ENCODE data around the gene CAPNS2.
A peak's percentile ranks its signal among the peaks of the same experiment; 100 is the strongest.

CAPNS2 gene

GRCh38 chr16:55566432-55567175, at the start of gene CAPNS2:
Gene CAPNS2 (plus strand): TSS chr16:55566684. CDS start chr16:55566757, 73 bp downstream.
- DNase-seq (ENCODE audit: low read depth), result no peak
- Histone ChIP-seq H3K4me3 (ENCODE audit: low read length) (no peak within 1 kb of the TSS), H3K4me1 (ENCODE audit: control insufficient read depth, insufficient read depth, low read length) (peaks cover 32% of the 10 kb centered on the region), H3K36me3 (ENCODE audit: control insufficient read depth, insufficient read depth, low read length, severe bottlenecking) (no peaks in the 10 kb centered on the region), H3K9me3 (ENCODE audit: control insufficient read depth, low read length) (no peaks in the 10 kb centered on the region), H3K9ac (ENCODE audit: low read length) (no peak within 1 kb of the TSS), H3K27me3 (replicated peaks; ENCODE audit: control insufficient read depth, insufficient read depth, low read length) (no peaks in the 10 kb centered on the region)

GRCh38 chr16:55521792-55522191, 44.7 kb upstream of the CAPNS2 start:
- H3K4me3 ChIP-seq (ENCODE audit: low read length), result no peak overlapping the region
- DNase-seq (ENCODE audit: low read depth), result no peak
- H3K9ac ChIP-seq (ENCODE audit: low read length), result no peak overlapping the region
- peaks cover 10% of the 10 kb centered on the region for H3K9me3 ChIP-seq (ENCODE audit: control insufficient read depth, low read length)
- H3K27me3 ChIP-seq (replicated peaks; ENCODE audit: control insufficient read depth, insufficient read depth, low read length), result no peaks in the 10 kb centered on the region
- no peaks in the 10 kb centered on the region for H3K4me1 ChIP-seq (ENCODE audit: control insufficient read depth, insufficient read depth, low read length)
- no peaks in the 10 kb centered on the region for H3K36me3 ChIP-seq (ENCODE audit: control insufficient read depth, insufficient read depth, low read length, severe bottlenecking)

- Histone ChIP-seq H3K4me3 (ENCODE audit: low read length) (no peak overlapping the region), H3K4me1 (ENCODE audit: control insufficient read depth, insufficient read depth, low read length) (peaks cover 8% of the 10 kb centered on the region), H3K9ac (ENCODE audit: low read length) (no peak overlapping the region), H3K27me3 (replicated peaks; ENCODE audit: control insufficient read depth, insufficient read depth, low read length) (no peaks in the 10 kb centered on the region), H3K36me3 (ENCODE audit: control insufficient read depth, insufficient read depth, low read length, severe bottlenecking) (no peaks in the 10 kb centered on the region), H3K9me3 (ENCODE audit: control insufficient read depth, low read length) (peaks cover 10% of the 10 kb centered on the region)
- peak; percentile 27 for DNase-seq (ENCODE audit: low read depth)
Measured at GRCh38 chr16:55526441-55526840, 40.0 kb upstream of the CAPNS2 start.

- peaks cover 8% of the 10 kb centered on the region for H3K4me1 ChIP-seq (ENCODE audit: control insufficient read depth, insufficient read depth, low read length)
- H3K9me3 ChIP-seq (ENCODE audit: control insufficient read depth, low read length), result no peaks in the 10 kb centered on the region
- H3K36me3 ChIP-seq (ENCODE audit: control insufficient read depth, insufficient read depth, low read length, severe bottlenecking), result no peaks in the 10 kb centered on the region
- no peak overlapping the region for H3K4me3 ChIP-seq (ENCODE audit: low read length)
- no peak for DNase-seq (ENCODE audit: low read depth)
- H3K27me3 ChIP-seq (replicated peaks; ENCODE audit: control insufficient read depth, insufficient read depth, low read length), result no peaks in the 10 kb centered on the region
- H3K9ac ChIP-seq (ENCODE audit: low read length), result no peak overlapping the region
Measured at GRCh38 chr16:55527885-55528284, 38.6 kb upstream of the CAPNS2 start.

- no peaks in the 10 kb centered on the region for H3K27me3 ChIP-seq (replicated peaks; ENCODE audit: control insufficient read depth, insufficient read depth, low read length)
- H3K9ac ChIP-seq (ENCODE audit: low read length), result no peak overlapping the region
- DNase-seq (ENCODE audit: low read depth), result no peak
- no peaks in the 10 kb centered on the region for H3K36me3 ChIP-seq (ENCODE audit: control insufficient read depth, insufficient read depth, low read length, severe bottlenecking)
- H3K9me3 ChIP-seq (ENCODE audit: control insufficient read depth, low read length), result no peaks in the 10 kb centered on the region
- H3K4me1 ChIP-seq (ENCODE audit: control insufficient read depth, insufficient read depth, low read length), result peaks cover 8% of the 10 kb centered on the region
- no peak overlapping the region for H3K4me3 ChIP-seq (ENCODE audit: low read length)
Measured at GRCh38 chr16:55529018-55529417, 37.5 kb upstream of the CAPNS2 start.

GRCh38 chr16:55530316-55530856, 36.1 kb upstream of the CAPNS2 start:
- DNase-seq (ENCODE audit: low read depth), result no peak
- no peaks in the 10 kb centered on the region for H3K27me3 ChIP-seq (replicated peaks; ENCODE audit: control insufficient read depth, insufficient read depth, low read length)
- H3K9me3 ChIP-seq (ENCODE audit: control insufficient read depth, low read length), result no peaks in the 10 kb centered on the region
- no peak overlapping the region for H3K9ac ChIP-seq (ENCODE audit: low read length)
- H3K36me3 ChIP-seq (ENCODE audit: control insufficient read depth, insufficient read depth, low read length, severe bottlenecking), result no peaks in the 10 kb centered on the region
- peaks cover 8% of the 10 kb centered on the region for H3K4me1 ChIP-seq (ENCODE audit: control insufficient read depth, insufficient read depth, low read length)
- H3K4me3 ChIP-seq (ENCODE audit: low read length), result no peak overlapping the region

- H3K4me1 ChIP-seq (ENCODE audit: control insufficient read depth, insufficient read depth, low read length), result peaks cover 8% of the 10 kb centered on the region
- no peaks in the 10 kb centered on the region for H3K36me3 ChIP-seq (ENCODE audit: control insufficient read depth, insufficient read depth, low read length, severe bottlenecking)
- H3K27me3 ChIP-seq (replicated peaks; ENCODE audit: control insufficient read depth, insufficient read depth, low read length), result no peaks in the 10 kb centered on the region
- H3K4me3 ChIP-seq (ENCODE audit: low read length), result no peak overlapping the region
- H3K9me3 ChIP-seq (ENCODE audit: control insufficient read depth, low read length), result no peaks in the 10 kb centered on the region
- peak; percentile 28 for DNase-seq (ENCODE audit: low read depth)
- H3K9ac ChIP-seq (ENCODE audit: low read length), result no peak overlapping the region
Measured at GRCh38 chr16:55532227-55532626, 34.3 kb upstream of the CAPNS2 start.

- no peak for DNase-seq (ENCODE audit: low read depth)
- Histone ChIP-seq H3K4me1 (ENCODE audit: control insufficient read depth, insufficient read depth, low read length) (peaks cover 11% of the 10 kb centered on the region), H3K9ac (ENCODE audit: low read length) (no peak overlapping the region), H3K9me3 (ENCODE audit: control insufficient read depth, low read length) (no peaks in the 10 kb centered on the region), H3K36me3 (ENCODE audit: control insufficient read depth, insufficient read depth, low read length, severe bottlenecking) (no peaks in the 10 kb centered on the region), H3K27me3 (replicated peaks; ENCODE audit: control insufficient read depth, insufficient read depth, low read length) (no peaks in the 10 kb centered on the region), H3K4me3 (ENCODE audit: low read length) (no peak overlapping the region)
Measured at GRCh38 chr16:55534756-55535155, 31.7 kb upstream of the CAPNS2 start.

GRCh38 chr16:55539049-55539448, 27.4 kb upstream of the CAPNS2 start:
- peak overlapping the region; percentile 33 for H3K4me3 ChIP-seq (ENCODE audit: low read length)
- no peaks in the 10 kb centered on the region for H3K9me3 ChIP-seq (ENCODE audit: control insufficient read depth, low read length)
- no peaks in the 10 kb centered on the region for H3K36me3 ChIP-seq (ENCODE audit: control insufficient read depth, insufficient read depth, low read length, severe bottlenecking)
- H3K4me1 ChIP-seq (ENCODE audit: control insufficient read depth, insufficient read depth, low read length), result peaks cover 20% of the 10 kb centered on the region
- peak overlapping the region; percentile 28 for H3K9ac ChIP-seq (ENCODE audit: low read length)
- no peaks in the 10 kb centered on the region for H3K27me3 ChIP-seq (replicated peaks; ENCODE audit: control insufficient read depth, insufficient read depth, low read length)
- DNase-seq (ENCODE audit: low read depth), result peak; percentile 63

GRCh38 chr16:55539488-55539887, 27.0 kb upstream of the CAPNS2 start:
- no peaks in the 10 kb centered on the region for H3K27me3 ChIP-seq (replicated peaks; ENCODE audit: control insufficient read depth, insufficient read depth, low read length)
- DNase-seq (ENCODE audit: low read depth), result no peak
- H3K9ac ChIP-seq (ENCODE audit: low read length), result no peak overlapping the region
- peaks cover 20% of the 10 kb centered on the region for H3K4me1 ChIP-seq (ENCODE audit: control insufficient read depth, insufficient read depth, low read length)
- H3K9me3 ChIP-seq (ENCODE audit: control insufficient read depth, low read length), result no peaks in the 10 kb centered on the region
- peak overlapping the region; percentile 33 for H3K4me3 ChIP-seq (ENCODE audit: low read length)
- H3K36me3 ChIP-seq (ENCODE audit: control insufficient read depth, insufficient read depth, low read length, severe bottlenecking), result no peaks in the 10 kb centered on the region

- H3K4me1 ChIP-seq (ENCODE audit: control insufficient read depth, insufficient read depth, low read length), result peaks cover 20% of the 10 kb centered on the region
- H3K36me3 ChIP-seq (ENCODE audit: control insufficient read depth, insufficient read depth, low read length, severe bottlenecking), result no peaks in the 10 kb centered on the region
- H3K9ac ChIP-seq (ENCODE audit: low read length), result no peak overlapping the region
- H3K4me3 ChIP-seq (ENCODE audit: low read length), result no peak overlapping the region
- no peaks in the 10 kb centered on the region for H3K27me3 ChIP-seq (replicated peaks; ENCODE audit: control insufficient read depth, insufficient read depth, low read length)
- DNase-seq (ENCODE audit: low read depth), result no peak
- H3K9me3 ChIP-seq (ENCODE audit: control insufficient read depth, low read length), result no peaks in the 10 kb centered on the region
Measured at GRCh38 chr16:55540221-55540620, 26.3 kb upstream of the CAPNS2 start.
